OCI-LY7 (cell line): ENCODE data around the gene LRRN2.

Experiments used
- EZH2phosphoT487 ChIP-seq: fragments of 200-600 bp; sonication (generic); IDR thresholded peaks from 2 replicates; pipeline ENCODE4 v1.6.1; 2018; ENCODE audit warnings: low read depth, borderline replicate concordance, mild to moderate bottlenecking, mixed run types, antibody characterized with exemption, low read length, moderate library complexity, mixed read lengths
- TF ChIP-seq, protein P1 (sequence below): fragments of 200-600 bp; sonication (generic); conservative IDR thresholded peaks from 2 replicates; pipeline ENCODE4 v1.5.1; 2014; ENCODE audit warnings: mild to moderate bottlenecking, antibody characterized with exemption, low read length, moderate library complexity, mixed read lengths

DNA sequence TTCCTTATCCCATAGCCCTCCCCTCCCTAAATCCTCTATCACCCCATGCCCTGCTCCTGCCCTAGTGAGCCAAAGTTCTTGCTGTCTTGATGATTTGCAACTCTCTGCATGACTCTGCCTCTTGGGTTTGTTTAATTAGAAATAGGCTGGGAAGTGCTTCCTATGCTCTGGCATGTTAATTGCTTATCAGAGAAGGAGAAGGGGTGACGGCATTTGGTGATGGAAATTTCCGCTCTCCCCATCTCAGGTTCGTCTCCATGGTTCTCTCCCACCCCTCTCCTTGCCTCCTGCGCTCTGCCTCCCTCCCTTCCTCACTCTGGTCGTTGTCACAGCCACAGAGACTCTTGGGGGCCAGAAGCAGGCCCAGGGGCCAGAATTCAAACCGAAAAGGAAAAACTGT is 68.9 kb downstream of the LRRN2 start:
- TF ChIP-seq, protein P1, sequence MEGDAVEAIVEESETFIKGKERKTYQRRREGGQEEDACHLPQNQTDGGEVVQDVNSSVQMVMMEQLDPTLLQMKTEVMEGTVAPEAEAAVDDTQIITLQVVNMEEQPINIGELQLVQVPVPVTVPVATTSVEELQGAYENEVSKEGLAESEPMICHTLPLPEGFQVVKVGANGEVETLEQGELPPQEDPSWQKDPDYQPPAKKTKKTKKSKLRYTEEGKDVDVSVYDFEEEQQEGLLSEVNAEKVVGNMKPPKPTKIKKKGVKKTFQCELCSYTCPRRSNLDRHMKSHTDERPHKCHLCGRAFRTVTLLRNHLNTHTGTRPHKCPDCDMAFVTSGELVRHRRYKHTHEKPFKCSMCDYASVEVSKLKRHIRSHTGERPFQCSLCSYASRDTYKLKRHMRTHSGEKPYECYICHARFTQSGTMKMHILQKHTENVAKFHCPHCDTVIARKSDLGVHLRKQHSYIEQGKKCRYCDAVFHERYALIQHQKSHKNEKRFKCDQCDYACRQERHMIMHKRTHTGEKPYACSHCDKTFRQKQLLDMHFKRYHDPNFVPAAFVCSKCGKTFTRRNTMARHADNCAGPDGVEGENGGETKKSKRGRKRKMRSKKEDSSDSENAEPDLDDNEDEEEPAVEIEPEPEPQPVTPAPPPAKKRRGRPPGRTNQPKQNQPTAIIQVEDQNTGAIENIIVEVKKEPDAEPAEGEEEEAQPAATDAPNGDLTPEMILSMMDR = no peak
- TF ChIP-seq EZH2phosphoT487 = no peak
